Stomach smooth muscle (tissue), 2 donors: Measurements from ENCODE around the gene ACOXL.

Source experiments
- H3K27ac ChIP-seq: one replicate; pipeline ENCODE4 v1.7.0; 2013; ENCODE audit warnings: mild to moderate bottlenecking, low read length, inconsistent platforms
- H3K27me3 ChIP-seq, 2 donors: one replicate each; pipeline ENCODE4 v1.7.0; 2013; ENCODE audit warnings: low read length in 2 of 2; ENCODE audit not compliant: insufficient read depth in 2 of 2, control insufficient read depth in 1 of 2
- H3K36me3 ChIP-seq, 2 donors: one replicate each; pipeline ENCODE4 v1.7.0; 2013; ENCODE audit warnings: low read length in 2 of 2; ENCODE audit not compliant: control insufficient read depth in 2 of 2, insufficient read depth in 2 of 2
- H3K4me1 ChIP-seq: one replicate; pipeline ENCODE4 v1.7.0; 2013; ENCODE audit warnings: low read length; ENCODE audit not compliant: control insufficient read depth, insufficient read depth
- H3K4me3 ChIP-seq, 2 donors: one replicate each; pipeline ENCODE4 v1.7.0; 2013; ENCODE audit warnings: low read length in 2 of 2
- H3K9ac ChIP-seq, 2 donors: one replicate each; pipeline ENCODE4 v1.7.0; 2013; ENCODE audit warnings: low read length in 2 of 2, mild to moderate bottlenecking in 1 of 2
- H3K9me3 ChIP-seq, 2 donors: one replicate each; pipeline ENCODE4 v1.7.0; 2013; ENCODE audit warnings: low read length in 2 of 2; ENCODE audit not compliant: control insufficient read depth in 2 of 2
- donor health status: healthy.
- donor health status: Pancreatic carcinoma.

Gene ACOXL

GRCh38 chr2:111127351-111127750, 395.0 kb downstream of the ACOXL start:
- Histone ChIP-seq H3K36me3 (peaks cover 0 to 4% of the 10 kb centered on the region in 2 donors), H3K27me3 (no peaks in the 10 kb centered on the region), H3K27ac (no peak overlapping the region), H3K4me1 (peaks cover 11% of the 10 kb centered on the region), H3K9me3 (no peaks in the 10 kb centered on the region), H3K9ac (no peak overlapping the region), H3K4me3 (no peak overlapping the region)

GRCh38 chr2:111128096-111128495, 395.7 kb downstream of the ACOXL start:
- Histone ChIP-seq H3K9me3 (no peaks in the 10 kb centered on the region), H3K9ac (no peak overlapping the region), H3K27ac (no peak overlapping the region), H3K4me3 (no peak overlapping the region), H3K4me1 (peaks cover 6% of the 10 kb centered on the region), H3K36me3 (peaks cover 0 to 4% of the 10 kb centered on the region in 2 donors), H3K27me3 (no peaks in the 10 kb centered on the region)

- no peak overlapping the region for H3K4me3 ChIP-seq
- no peaks in the 10 kb centered on the region for H3K9me3 ChIP-seq
- no peaks in the 10 kb centered on the region for H3K27me3 ChIP-seq
- no peak overlapping the region for H3K9ac ChIP-seq
- no peaks in the 10 kb centered on the region for H3K4me1 ChIP-seq
- no peak overlapping the region for H3K27ac ChIP-seq
- H3K36me3 ChIP-seq = no peaks in the 10 kb centered on the region
Observed at GRCh38 chr2:111133603-111134002, 401.2 kb downstream of the ACOXL start.

GRCh38 chr2:111134055-111134454, 401.7 kb downstream of the ACOXL start:
- H3K4me3 ChIP-seq = no peak overlapping the region
- H3K9me3 ChIP-seq = no peaks in the 10 kb centered on the region
- H3K27ac ChIP-seq = no peak overlapping the region
- no peak overlapping the region for H3K9ac ChIP-seq
- no peaks in the 10 kb centered on the region for H3K4me1 ChIP-seq
- H3K27me3 ChIP-seq = no peaks in the 10 kb centered on the region
- peaks cover 0 to 2% of the 10 kb centered on the region in 2 donors for H3K36me3 ChIP-seq

GRCh38 chr2:111135237-111135909, 403.0 kb downstream of the ACOXL start:
- no peaks in the 10 kb centered on the region for H3K9me3 ChIP-seq
- H3K27me3 ChIP-seq = no peaks in the 10 kb centered on the region
- no peak overlapping the region for H3K27ac ChIP-seq
- H3K4me1 ChIP-seq = no peaks in the 10 kb centered on the region
- H3K4me3 ChIP-seq = no peak overlapping the region
- H3K9ac ChIP-seq = no peak overlapping the region
- peaks cover 0 to 6% of the 10 kb centered on the region in 2 donors for H3K36me3 ChIP-seq

GRCh38 chr2:111135910-111136297, 403.5 kb downstream of the ACOXL start:
- H3K4me3 ChIP-seq = no peak overlapping the region
- no peaks in the 10 kb centered on the region for H3K4me1 ChIP-seq
- H3K36me3 ChIP-seq = peaks cover 0 to 6% of the 10 kb centered on the region in 2 donors
- H3K27me3 ChIP-seq = no peaks in the 10 kb centered on the region
- H3K9ac ChIP-seq = no peak overlapping the region
- no peaks in the 10 kb centered on the region for H3K9me3 ChIP-seq
- H3K27ac ChIP-seq = no peak overlapping the region

GRCh38 chr2:111138839-111139238, 406.5 kb downstream of the ACOXL start:
- H3K4me3 ChIP-seq = no peak overlapping the region
- no peaks in the 10 kb centered on the region for H3K27me3 ChIP-seq
- peaks cover 0 to 6% of the 10 kb centered on the region in 2 donors for H3K36me3 ChIP-seq
- no peaks in the 10 kb centered on the region for H3K9me3 ChIP-seq
- no peaks in the 10 kb centered on the region for H3K4me1 ChIP-seq
- no peak overlapping the region for H3K27ac ChIP-seq
- no peak overlapping the region for H3K9ac ChIP-seq

GRCh38 chr2:111139637-111140317, 407.4 kb downstream of the ACOXL start:
- Histone ChIP-seq H3K27ac (no peak overlapping the region), H3K9me3 (no peaks in the 10 kb centered on the region), H3K4me3 (no peak overlapping the region), H3K9ac (no peak overlapping the region), H3K36me3 (peaks cover 0 to 6% of the 10 kb centered on the region in 2 donors), H3K4me1 (no peaks in the 10 kb centered on the region), H3K27me3 (no peaks in the 10 kb centered on the region)

- Histone ChIP-seq H3K4me1 (no peaks in the 10 kb centered on the region), H3K4me3 (no peak overlapping the region), H3K36me3 (peaks cover 0 to 6% of the 10 kb centered on the region in 2 donors), H3K27ac (no peak overlapping the region), H3K27me3 (no peaks in the 10 kb centered on the region), H3K9me3 (no peaks in the 10 kb centered on the region), H3K9ac (no peak overlapping the region)
Observed at GRCh38 chr2:111140815-111141214, 408.4 kb downstream of the ACOXL start.

- no peaks in the 10 kb centered on the region for H3K4me1 ChIP-seq
- peaks cover 0 to 6% of the 10 kb centered on the region in 2 donors for H3K36me3 ChIP-seq
- H3K4me3 ChIP-seq = no peak overlapping the region
- no peak overlapping the region for H3K9ac ChIP-seq
- H3K27ac ChIP-seq = no peak overlapping the region
- H3K27me3 ChIP-seq = no peaks in the 10 kb centered on the region
- H3K9me3 ChIP-seq = no peaks in the 10 kb centered on the region
Observed at GRCh38 chr2:111142101-111142500, 409.7 kb downstream of the ACOXL start.
